ENCODE data around the gene MEN1.

The MEN1 gene

DNA sequence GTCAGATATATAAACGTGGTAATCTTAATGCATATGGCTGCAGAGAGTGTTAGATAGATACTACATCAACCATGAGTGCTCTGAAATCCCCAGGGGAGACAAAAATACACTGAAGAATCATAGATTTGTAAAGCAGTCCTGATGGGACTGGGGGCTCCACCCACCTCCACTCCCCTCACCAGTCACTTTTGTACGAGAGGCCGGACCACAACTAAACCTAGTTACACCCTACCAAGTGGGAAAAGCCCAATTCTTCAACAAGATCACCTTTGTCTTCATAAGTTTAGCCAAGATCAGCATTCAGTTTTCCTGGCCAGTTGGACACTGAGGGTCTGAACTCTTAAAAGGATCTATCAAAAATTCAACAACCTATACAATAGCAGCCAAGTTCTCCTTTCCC, 33.5 kb downstream of the MEN1 start:
- no peak for DNase-seq (ENCODE audit: low read depth)
- peak overlapping the region; percentile 76 for H3K4me3 ChIP-seq (ENCODE audit: low read depth, low read length)
- TF ChIP-seq, protein P1, sequence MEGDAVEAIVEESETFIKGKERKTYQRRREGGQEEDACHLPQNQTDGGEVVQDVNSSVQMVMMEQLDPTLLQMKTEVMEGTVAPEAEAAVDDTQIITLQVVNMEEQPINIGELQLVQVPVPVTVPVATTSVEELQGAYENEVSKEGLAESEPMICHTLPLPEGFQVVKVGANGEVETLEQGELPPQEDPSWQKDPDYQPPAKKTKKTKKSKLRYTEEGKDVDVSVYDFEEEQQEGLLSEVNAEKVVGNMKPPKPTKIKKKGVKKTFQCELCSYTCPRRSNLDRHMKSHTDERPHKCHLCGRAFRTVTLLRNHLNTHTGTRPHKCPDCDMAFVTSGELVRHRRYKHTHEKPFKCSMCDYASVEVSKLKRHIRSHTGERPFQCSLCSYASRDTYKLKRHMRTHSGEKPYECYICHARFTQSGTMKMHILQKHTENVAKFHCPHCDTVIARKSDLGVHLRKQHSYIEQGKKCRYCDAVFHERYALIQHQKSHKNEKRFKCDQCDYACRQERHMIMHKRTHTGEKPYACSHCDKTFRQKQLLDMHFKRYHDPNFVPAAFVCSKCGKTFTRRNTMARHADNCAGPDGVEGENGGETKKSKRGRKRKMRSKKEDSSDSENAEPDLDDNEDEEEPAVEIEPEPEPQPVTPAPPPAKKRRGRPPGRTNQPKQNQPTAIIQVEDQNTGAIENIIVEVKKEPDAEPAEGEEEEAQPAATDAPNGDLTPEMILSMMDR (IDR thresholded peaks at IDR 0.05; ENCODE audit: low read depth, low read length, missing control alignments), result no peak

DNA sequence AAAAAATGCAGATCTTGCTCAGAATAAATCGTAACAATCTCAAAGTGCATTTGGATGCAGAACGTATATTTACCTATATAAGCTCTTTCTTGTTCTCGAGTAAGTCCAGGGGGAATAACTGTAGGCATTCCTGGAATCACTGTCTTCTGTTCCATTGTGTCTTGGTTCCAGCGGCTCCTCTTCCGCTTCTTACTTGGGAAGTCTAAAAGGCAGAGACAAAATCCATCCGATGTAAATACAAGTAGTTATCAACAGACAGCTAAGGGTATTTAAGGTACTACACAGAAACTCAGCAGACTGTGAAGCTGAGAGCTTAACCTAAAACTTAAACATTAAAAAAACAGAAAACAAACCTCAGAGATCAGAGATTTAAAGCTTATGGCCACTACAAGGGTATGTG, 33.9 kb downstream of the MEN1 start:
- TF ChIP-seq, protein P1 (IDR thresholded peaks at IDR 0.05; ENCODE audit: low read depth, low read length, missing control alignments), result no peak
- H3K4me3 ChIP-seq (ENCODE audit: low read depth, low read length), result peak overlapping the region; percentile 76; the same call in 1 of the 2 replicates
- DNase-seq (ENCODE audit: low read depth), result no peak

DNA sequence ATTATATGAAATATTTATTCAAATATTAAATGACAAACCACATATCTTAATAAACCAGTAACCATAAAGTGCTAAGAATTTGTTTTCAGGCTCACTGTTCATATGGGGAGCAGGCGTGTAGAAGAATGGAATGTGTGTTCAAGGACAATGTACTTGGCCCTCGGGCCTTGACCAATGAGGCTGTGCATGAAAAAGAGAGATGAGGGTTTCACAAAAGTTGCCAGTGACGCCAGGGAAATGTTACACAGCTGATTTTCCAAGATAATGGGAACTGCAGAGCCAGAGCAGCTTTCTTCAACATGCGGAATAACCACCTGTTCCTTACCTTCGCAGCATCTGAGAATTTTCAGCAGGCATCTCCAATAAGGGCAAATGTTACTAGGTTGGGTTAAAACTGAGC, 36.2 kb downstream of the MEN1 start:
- H3K4me3 ChIP-seq (ENCODE audit: low read depth, low read length), result no peak overlapping the region
- TF ChIP-seq, protein P1 (IDR thresholded peaks at IDR 0.05; ENCODE audit: low read depth, low read length, missing control alignments), result no peak
- DNase-seq (ENCODE audit: low read depth), result no peak

DNA sequence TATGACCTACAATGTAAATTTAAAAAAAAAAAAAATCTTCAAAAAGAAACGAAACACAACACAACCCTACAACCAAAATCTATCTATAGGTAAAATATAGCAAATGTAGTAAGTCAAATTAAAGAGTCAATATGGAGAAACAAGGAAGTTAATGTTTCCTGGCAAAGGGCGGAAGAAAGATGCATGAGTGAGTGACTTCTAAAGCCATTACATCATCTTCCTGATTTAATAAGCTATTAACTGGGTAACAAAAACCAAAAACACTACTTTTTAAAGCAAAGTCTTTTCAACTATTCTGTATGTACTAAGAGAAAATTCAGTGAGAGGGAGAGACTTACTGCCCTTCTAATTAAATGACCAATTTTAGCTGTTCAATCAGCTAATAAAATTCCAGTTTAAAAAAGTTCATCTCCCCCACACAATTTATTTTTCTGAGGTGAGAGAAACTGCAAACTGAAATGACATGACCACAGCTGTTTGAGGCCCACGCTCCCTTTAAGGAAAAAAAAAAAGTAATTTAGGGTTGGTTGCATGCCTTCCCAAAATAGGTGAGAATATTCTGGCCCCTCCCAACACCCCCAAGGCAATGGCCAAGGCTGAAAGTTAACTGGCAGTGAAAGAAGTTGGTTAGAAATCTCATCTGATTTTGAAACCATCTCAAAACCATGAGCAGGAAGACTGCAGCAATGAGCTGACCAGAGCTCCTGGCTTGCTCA, 37.9 kb downstream of the MEN1 start:
- TF ChIP-seq, protein P1 (IDR thresholded peaks at IDR 0.05; ENCODE audit: low read depth, low read length, missing control alignments), result no peak
- DNase-seq (ENCODE audit: low read depth), result peak; percentile 30
- H3K4me3 ChIP-seq (ENCODE audit: low read depth, low read length), result no peak overlapping the region

DNA sequence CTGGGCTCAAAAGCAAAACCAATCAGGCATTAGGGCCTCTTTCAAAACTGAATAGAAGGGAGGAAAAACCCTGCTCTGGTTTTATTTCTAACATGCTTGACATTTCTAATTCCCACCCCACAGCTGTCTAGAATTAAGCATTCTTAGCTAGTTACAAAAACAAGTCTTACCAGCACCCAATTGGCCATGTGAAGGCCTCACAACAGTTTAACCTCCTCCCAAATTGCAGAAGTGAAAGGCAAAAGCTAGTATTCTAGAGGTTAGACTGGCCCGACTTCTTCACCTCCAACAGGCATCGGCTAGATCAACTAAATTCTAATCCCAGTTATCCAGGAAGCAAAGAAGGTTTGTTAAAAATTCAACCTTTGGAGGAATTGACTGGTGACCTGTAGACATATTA, 38.5 kb downstream of the MEN1 start:
- TF ChIP-seq, protein P1 (IDR thresholded peaks at IDR 0.05; ENCODE audit: low read depth, low read length, missing control alignments), result no peak
- DNase-seq (ENCODE audit: low read depth), result no peak
- no peak overlapping the region for H3K4me3 ChIP-seq (ENCODE audit: low read depth, low read length)

DNA sequence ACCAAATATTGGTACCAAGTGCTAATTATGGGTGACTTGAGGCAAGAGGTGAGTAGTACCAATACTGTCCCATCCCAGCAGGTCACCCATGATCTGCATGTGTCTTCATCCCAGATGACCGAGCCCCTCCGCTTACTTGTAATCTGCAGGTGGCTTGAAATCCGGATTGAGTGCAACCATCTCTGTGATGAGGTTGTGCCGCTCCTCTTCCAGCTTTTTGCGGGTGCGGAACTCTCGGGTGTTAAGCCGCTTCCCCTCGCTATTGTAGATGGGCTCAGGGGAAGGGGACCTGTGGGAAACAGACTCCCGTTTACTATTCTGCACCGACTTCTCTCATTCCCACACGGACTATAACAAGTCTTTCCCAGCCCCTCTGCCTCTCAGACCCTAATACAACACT, 40.2 kb downstream of the MEN1 start:
- H3K4me3 ChIP-seq (ENCODE audit: low read depth, low read length), result no peak overlapping the region

More for the DNA sequence above, 40.2 kb downstream of the MEN1 start:
- TF ChIP-seq, protein P1 (IDR thresholded peaks at IDR 0.05; ENCODE audit: low read depth, low read length, missing control alignments), result no peak
- DNase-seq (ENCODE audit: low read depth), result no peak
